Stimulated activated CD4-positive, alpha-beta T cell treated with anti-CD3 and anti-CD28 coated beads, TNF-alpha, amount 100 ng/mL, for 4 hours (primary cell): Measurements from ENCODE around the gene RCL1.
"Not testable (repeated sequence)": the region's sequence is repeated elsewhere in the genome, so short reads cannot be mapped to it uniquely, and the experiment has no call there.

Experiments
- DNase-seq, 3 experiments: peaks; one replicate each; pipeline ENCODE4 v3.0.0-alpha.2; 2020; ENCODE audit warnings: low read depth in 3 of 3

RCL1 gene

DNA sequence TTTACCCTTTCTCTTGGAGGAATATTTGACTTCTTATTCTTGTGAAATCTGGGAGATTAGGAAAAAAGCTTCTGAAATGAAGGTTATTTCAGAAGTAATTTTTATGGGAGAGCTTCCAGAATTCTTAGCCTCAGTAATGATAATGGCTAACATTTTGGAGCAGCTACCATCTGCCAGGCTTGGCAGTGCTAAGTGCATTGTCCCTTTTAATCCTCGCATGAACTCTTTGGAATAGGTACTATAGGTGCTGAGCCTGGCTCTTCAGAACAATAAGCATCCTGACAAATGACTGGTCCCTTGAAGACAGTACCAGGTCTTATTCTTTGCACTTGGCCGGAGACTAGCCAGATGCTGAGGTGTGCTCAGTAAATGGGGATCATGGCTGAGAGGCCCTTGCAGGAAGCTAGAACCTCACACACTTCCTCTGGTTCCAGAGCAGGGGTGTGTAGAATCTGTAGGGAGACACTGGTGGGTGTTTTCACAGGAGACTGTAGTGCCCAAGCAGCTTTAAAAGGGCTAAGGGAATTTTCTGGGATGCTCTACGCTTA, 90.7 kb downstream of the RCL1 start:
- no peak for DNase-seq

- no peak for DNase-seq
Observed at GRCh38 chr9:4886698-4887097, 94.0 kb downstream of the RCL1 start.

GRCh38 chr9:4887556-4887955, 94.8 kb downstream of the RCL1 start:
- DNase-seq: no peak

GRCh38 chr9:4890242-4890641, 97.5 kb downstream of the RCL1 start:
- no peak for DNase-seq

- DNase-seq: no peak
Observed at GRCh38 chr9:4890929-4891328, 98.2 kb downstream of the RCL1 start.

DNA sequence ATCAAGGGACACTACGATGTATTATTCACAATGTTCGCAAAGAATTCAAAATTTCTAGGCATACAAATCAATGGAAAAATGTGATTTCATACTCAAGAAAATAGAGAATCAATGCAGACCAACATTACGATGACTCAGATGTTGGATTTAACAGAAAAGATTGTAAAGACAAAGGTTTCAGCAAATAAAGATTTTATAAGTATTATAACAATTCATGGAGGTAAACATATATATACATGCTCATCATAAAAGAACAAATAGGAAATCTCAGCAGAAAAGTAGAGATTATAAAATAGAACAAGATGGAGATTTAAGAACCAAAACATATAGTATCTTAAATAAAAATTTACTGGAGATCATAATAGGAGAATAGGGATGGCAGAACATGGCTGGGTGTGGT, 98.9 kb downstream of the RCL1 start:
- no peak for DNase-seq

GRCh38 chr9:4892501-4893194, 99.9 kb downstream of the RCL1 start:
- DNase-seq: no peak

DNA sequence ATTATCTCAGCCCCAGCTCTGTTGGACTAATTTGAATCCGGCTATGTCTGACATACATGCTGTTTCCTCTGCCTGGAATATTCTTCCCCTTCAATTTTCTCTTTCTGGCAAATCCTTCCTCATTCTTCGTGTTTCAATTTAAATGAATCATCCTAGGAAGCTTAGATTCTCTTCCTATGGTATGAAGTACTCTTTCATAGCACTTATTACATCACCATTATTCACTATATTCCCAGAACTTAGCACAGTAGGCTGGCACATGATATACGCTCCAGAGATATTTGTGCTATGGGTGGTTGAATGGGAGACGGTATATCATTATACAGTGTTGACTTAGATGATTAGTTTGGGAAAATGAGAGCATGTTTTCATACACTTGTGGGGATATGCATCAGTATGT, 101.3 kb downstream of the RCL1 start:
- no peak for DNase-seq

DNA sequence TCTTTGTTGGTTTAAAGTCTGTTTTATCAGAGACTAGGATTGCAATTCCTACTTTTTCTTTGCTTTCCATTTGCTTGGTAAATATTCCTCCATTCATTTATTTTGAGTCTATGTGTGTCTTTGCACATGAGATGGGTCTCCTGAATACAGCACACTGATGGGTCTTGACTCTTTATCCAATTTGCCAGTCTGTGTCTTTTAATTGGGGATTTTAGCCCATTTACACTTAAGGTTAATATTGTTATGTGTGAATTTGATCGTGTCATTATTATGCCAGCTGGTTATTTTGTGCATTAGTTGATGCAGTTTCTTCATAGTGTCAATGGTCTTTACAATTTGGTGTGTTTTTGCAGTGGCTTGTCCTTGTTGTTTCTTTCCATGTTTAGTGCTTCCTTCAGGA, 107.1 kb downstream of the RCL1 start:
- not testable (repeated sequence) for DNase-seq

- not testable (repeated sequence) for DNase-seq
Observed at GRCh38 chr9:4901401-4902134, 108.8 kb downstream of the RCL1 start.

- DNase-seq: no peak
Observed at GRCh38 chr9:4902135-4902475, 109.4 kb downstream of the RCL1 start.

- DNase-seq: no peak
Observed at GRCh38 chr9:4904322-4905134, 111.8 kb downstream of the RCL1 start.

GRCh38 chr9:4905135-4905490, 112.4 kb downstream of the RCL1 start:
- DNase-seq: no peak
